ENCODE data around the gene ULK1. TPM values are rescaled to one million over a fixed set of nuclear protein-coding genes. Genes with fewer than 3 reads are reported as not detected.

Gene ULK1
- total and polyA plus RNA-seq, 10 donors = 9.9 to 60.7 (median 46.7) TPM

- intact Hi-C loops (cut with DNase I; ENCODE audit: low total_unique reads) = no loop called here
- Histone ChIP-seq H3K36me3 (peaks cover 10 to 100% (median 68%) of the 10 kb centered on the region in 6 donors), H3K4me1 (no peaks in the 10 kb centered on the region), H3K9me3 (no peaks in the 10 kb centered on the region), H3K27me3 (replicated peaks in 1 of 7) (no peaks in the 10 kb centered on the region), H3K27ac (no peak overlapping the region), H3K4me3 (no peak overlapping the region)
- 80 to 96% (median 95%) methylated on average over 7 of the region's 7 CpGs for WGBS, 5 donors
- TF ChIP-seq CTCF (IDR thresholded peaks at IDR 0.05 in 8 of 11, conservative IDR thresholded peaks at IDR 0.05 in 3 of 11) (no peak), POLR2A (IDR thresholded peaks at IDR 0.05) (no peak), POLR2AphosphoS5 (IDR thresholded peaks at IDR 0.05) (no peak)
- DNase-seq = peak; percentile 40
Measured at GRCh38 chr12:131938082-131938481, 43.7 kb downstream of the ULK1 start.

GRCh38 chr12:131939007-131939406 is 44.6 kb downstream of the ULK1 start:
- no peak overlapping the region for H3K27ac ChIP-seq
- peaks cover 7 to 100% (median 67%) of the 10 kb centered on the region in 6 donors for H3K36me3 ChIP-seq
- H3K9me3 ChIP-seq = no peaks in the 10 kb centered on the region
- intact Hi-C loops (cut with DNase I; ENCODE audit: low total_unique reads) = no loop called here
- peak; percentile 47 for DNase-seq
- WGBS, 5 donors = 94 to 96% (median 94%) methylated on average over 16 of the region's 16 CpGs
- H3K4me1 ChIP-seq = no peaks in the 10 kb centered on the region
- H3K27me3 ChIP-seq (replicated peaks in 1 of 7) = no peaks in the 10 kb centered on the region
- no peak overlapping the region for H3K4me3 ChIP-seq
- TF ChIP-seq POLR2A (IDR thresholded peaks at IDR 0.05) = no peak
- TF ChIP-seq POLR2AphosphoS5 (IDR thresholded peaks at IDR 0.05) = no peak
- TF ChIP-seq CTCF (IDR thresholded peaks at IDR 0.05 in 8 of 11, conservative IDR thresholded peaks at IDR 0.05 in 3 of 11) = no peak

- Histone ChIP-seq H3K36me3 (peaks cover 4 to 100% (median 63%) of the 10 kb centered on the region in 6 donors), H3K27me3 (replicated peaks in 1 of 7) (no peaks in the 10 kb centered on the region), H3K27ac (no peak overlapping the region), H3K4me1 (no peaks in the 10 kb centered on the region), H3K9me3 (no peaks in the 10 kb centered on the region), H3K4me3 (no peak overlapping the region)
- DNase-seq = no peak
- TF ChIP-seq POLR2AphosphoS5 (IDR thresholded peaks at IDR 0.05) (no peak), POLR2A (IDR thresholded peaks at IDR 0.05) (no peak), CTCF (IDR thresholded peaks at IDR 0.05 in 8 of 11, conservative IDR thresholded peaks at IDR 0.05 in 3 of 11) (no peak)
- 86 to 97% (median 92%) methylated on average over 8 of the region's 8 CpGs for WGBS, 5 donors
- intact Hi-C loops (cut with DNase I; ENCODE audit: low total_unique reads) = no loop called here
Measured at GRCh38 chr12:131940141-131940547, 45.7 kb downstream of the ULK1 start.

- intact Hi-C loops (cut with DNase I; ENCODE audit: low total_unique reads) = no loop called here
- Histone ChIP-seq H3K27me3 (replicated peaks in 1 of 7) (no peaks in the 10 kb centered on the region), H3K4me1 (no peaks in the 10 kb centered on the region), H3K9me3 (no peaks in the 10 kb centered on the region), H3K27ac (no peak overlapping the region), H3K4me3 (no peak overlapping the region), H3K36me3 (peaks cover 4 to 89% (median 55%) of the 10 kb centered on the region in 6 donors)
- 96 to 97% (median 96%) methylated on average over 36 to 46 of the region's 46 CpGs for WGBS, 5 donors
- DNase-seq = peak; percentile 64
- peak in 2 of 3 donors; percentile 11 to 68 for TF ChIP-seq POLR2AphosphoS5 (IDR thresholded peaks at IDR 0.05)
- TF ChIP-seq POLR2A (IDR thresholded peaks at IDR 0.05) = no peak
Measured at GRCh38 chr12:131941116-131941986, 46.9 kb downstream of the ULK1 start.

Measured in spleen (tissue), 11 donors.